Measurements from ENCODE around the gene CXCL17.

The CXCL17 gene

GRCh38 chr19:42401365-42402303, 41.1 kb downstream of the CXCL17 start:
- DNase-seq (ENCODE audit: low read depth, low spot score) = no peak

- DNase-seq (ENCODE audit: low read depth, low spot score) = no peak
These were observed 42.3 kb downstream of the CXCL17 start for GRCh38 chr19:42400404-42400803.

- DNase-seq (ENCODE audit: low read depth, low spot score) = no peak
These were observed 45.2 kb downstream of the CXCL17 start for GRCh38 chr19:42397263-42398166.

- DNase-seq (ENCODE audit: low read depth, low spot score) = peak; percentile 97
These were observed 46.1 kb downstream of the CXCL17 start for GRCh38 chr19:42396381-42397262.

- DNase-seq (ENCODE audit: low read depth, low spot score) = no peak
These were observed 48.0 kb downstream of the CXCL17 start for GRCh38 chr19:42394751-42395150.

GRCh38 chr19:42392165-42392564, 50.6 kb downstream of the CXCL17 start:
- DNase-seq (ENCODE audit: low read depth, low spot score) = no peak

- no peak for DNase-seq (ENCODE audit: low read depth, low spot score)
These were observed 52.8 kb downstream of the CXCL17 start, which contains the start of gene CNFN for GRCh38 chr19:42389899-42390298. CNFN (minus strand) TSS chr19:42390297; CDS start chr19:42389037, 1,260 bp downstream.

- no peak for DNase-seq (ENCODE audit: low read depth, low spot score)
These were observed 53.8 kb downstream of the CXCL17 start for GRCh38 chr19:42388851-42389489.

- DNase-seq (ENCODE audit: low read depth, low spot score) = no peak
These were observed 55.6 kb downstream of the CXCL17 start for GRCh38 chr19:42386974-42387707.

GRCh38 chr19:42380155-42380554, 62.6 kb downstream of the CXCL17 start:
- no peak for DNase-seq (ENCODE audit: low read depth, low spot score)
